K562 (cell line): ENCODE results near the gene SERTM1. TPM values are rescaled to one million over a fixed set of nuclear protein-coding genes. Genes with fewer than 3 reads are reported as not detected.

Source experiments
- ATAC-seq: fragments of 200-7000 bp; cut with Tn5 transposase; 3 replicates; pipeline ENCODE4 v1.9.1; 2020; ENCODE audit warnings: moderate library complexity
- BruUV-seq: library from RNA; stranded (reverse); fragments of 400-500 nt; replicated peaks from 2 replicates; lab custom pipeline; 2021; lab: Mats Ljungman, UMichigan
- CTCF ChIA-PET: fragments of 300-600 bp; formaldehyde crosslinking; extraction: SDS; loops from one replicate; lab custom pipeline; 2021; ENCODE audit warnings: low intra/inter-chr PET ratio; lab: Yijun Ruan, JAX
- POLR2A ChIA-PET: fragments of 300-600, 350-650 bp; sonication (Branson Sonifier 250); formaldehyde crosslinking; extraction: SDS; loops from one replicate; lab custom pipeline; 2021; ENCODE audit warnings: antibody characterized with exemption, inconsistent platforms; lab: Yijun Ruan, JAX
- DNase-seq, 4 experiments: peaks; one replicate each; pipeline versions ENCODE4 v3.0.0 to v3.0.0-alpha.2; 2011 to 2018; ENCODE audit warnings: low spot score in 3 of 4, mixed read lengths in 3 of 4; ENCODE audit errors: extremely low read depth in 1 of 4
- FAIRE-seq: peaks from 2 replicates; lab custom pipeline; 2011; peaks lifted over from hg19 to GRCh38; lab: Jason Lieb, UNC
- H2AFZ ChIP-seq: 2 replicates; pipeline ENCODE4 v1.6.0; 2011; ENCODE audit warnings: low read depth, low read length, control low read depth, inconsistent platforms
- H3K27ac ChIP-seq: fragments of 200-600 bp; 3 replicates; pipeline ENCODE4 v1.8.0; 2011; ENCODE audit warnings: low read depth, mild to moderate bottlenecking, control low read depth, inconsistent platforms, low read length, moderate library complexity, mixed read lengths; ENCODE audit errors: extremely low read depth
- H3K27me3 ChIP-seq, 2 experiments: fragments of 300-600 bp in 1 of 2; 2 replicates in 1 of 2; 3 replicates in 1 of 2; pipeline versions ENCODE4 v1.6.0 to v1.8.0; 2011; ENCODE audit warnings: inconsistent platforms in 2 of 2, low read length in 2 of 2, mild to moderate bottlenecking in 1 of 2, mixed read lengths in 1 of 2, moderate library complexity in 1 of 2; ENCODE audit not compliant: control insufficient read depth in 2 of 2, insufficient read depth in 2 of 2
- H3K36me3 ChIP-seq: fragments of 300-600 bp; 3 replicates; pipeline ENCODE4 v1.8.0; 2011; ENCODE audit warnings: mild to moderate bottlenecking, low read length, inconsistent platforms; ENCODE audit not compliant: control insufficient read depth, insufficient read depth
- H3K4me1 ChIP-seq, 2 experiments: fragments of 200-600 bp in 1 of 2; replicated peaks in 1 of 2; 2 replicates in 1 of 2; 3 replicates in 1 of 2; pipeline versions ENCODE4 v1.5.1 to v1.8.0; 2011; ENCODE audit warnings: inconsistent platforms in 2 of 2, low read length in 2 of 2, mild to moderate bottlenecking in 1 of 2, mixed read lengths in 1 of 2, moderate library complexity in 1 of 2; ENCODE audit not compliant: control insufficient read depth in 2 of 2, insufficient read depth in 2 of 2
- H3K4me2 ChIP-seq: 2 replicates; pipeline ENCODE4 v1.6.1; 2011; ENCODE audit warnings: low read length, control low read depth, inconsistent platforms, mixed read lengths; ENCODE audit not compliant: insufficient read depth
- H3K4me3 ChIP-seq: fragments of 200-600 bp; sonication (generic), shearing (Covaris generic); 2 replicates; pipeline ENCODE4 v1.5.1; 2016; ENCODE audit warnings: control low read depth, inconsistent platforms
- H3K79me2 ChIP-seq: fragments of 200-600 bp; 3 replicates; pipeline ENCODE4 v1.8.0; 2011; ENCODE audit warnings: low read length, inconsistent platforms; ENCODE audit not compliant: control insufficient read depth, insufficient read depth
- H3K9ac ChIP-seq, 2 experiments: 2 replicates each; pipeline versions ENCODE4 v1.6.0 to v1.6.1; 2011; ENCODE audit warnings: low read depth in 2 of 2, low read length in 2 of 2, control low read depth in 1 of 2, inconsistent platforms in 1 of 2, mild to moderate bottlenecking in 1 of 2, mixed read lengths in 1 of 2; ENCODE audit not compliant: insufficient read depth in 1 of 2
- H3K9me1 ChIP-seq: one replicate; pipeline ENCODE4 v1.6.0; 2011; ENCODE audit warnings: inconsistent platforms, mild to moderate bottlenecking, low read length, moderate library complexity; ENCODE audit not compliant: control insufficient read depth, insufficient read depth
- H3K9me3 ChIP-seq: replicated peaks from 2 replicates; pipeline ENCODE4 v1.5.1; 2011; ENCODE audit warnings: low read depth, low read length, inconsistent platforms; ENCODE audit not compliant: control insufficient read depth, insufficient read depth
- H4K20me1 ChIP-seq: replicated peaks from 2 replicates; pipeline ENCODE4 v1.6.1; 2011; ENCODE audit warnings: low read length, inconsistent platforms, mixed read lengths; ENCODE audit not compliant: control insufficient read depth, insufficient read depth
- BRCA1 ChIP-seq, 2 experiments: fragments of 450-650 bp in 1 of 2; sonication (generic) in 1 of 2; formaldehyde crosslinking in 1 of 2; IDR thresholded peaks; 2 replicates each; pipeline versions ENCODE4 v1.5.0 to v1.6.1; 2017 to 2020; ENCODE audit warnings: mild to moderate bottlenecking in 1 of 2, missing genetic modification reagents in 1 of 2
- FOXK2 ChIP-seq, 2 experiments: fragments of 450-650 bp; IDR thresholded peaks in 1 of 2; conservative IDR thresholded peaks in 1 of 2; 2 replicates each; pipeline ENCODE4 v1.6.1; 2016; ENCODE audit warnings: low read depth in 2 of 2, mild to moderate bottlenecking in 1 of 2
- FUS ChIP-seq: fragments of 200-400 bp; formaldehyde crosslinking; optimal IDR thresholded peaks from 2 replicates; pipeline ENCODE3; 2017; ENCODE audit warnings: low read depth, low read length
- GATAD2B ChIP-seq: fragments of 450-650 bp; IDR thresholded peaks from 2 replicates; pipeline ENCODE4 v1.6.1; 2017; ENCODE audit warnings: mild to moderate bottlenecking, borderline replicate concordance
- IRF1 ChIP-seq: sonication (generic); formaldehyde crosslinking; IDR thresholded peaks from 2 replicates; pipeline ENCODE4 v1.8.0; 2022; ENCODE audit warnings: missing genetic modification reagents, mild to moderate bottlenecking, borderline replicate concordance
- KDM4B ChIP-seq, 2 experiments: fragments of 450-650 bp in 1 of 2; sonication (generic) in 1 of 2; IDR thresholded peaks; 2 replicates each; pipeline ENCODE4 v1.6.1; 2016 to 2017; ENCODE audit warnings: borderline replicate concordance in 2 of 2, antibody characterized with exemption in 1 of 2, low read depth in 1 of 2, mild to moderate bottlenecking in 1 of 2
- MECOM ChIP-seq: fragments of 250-450 bp; sonication (Bioruptor Pico); IDR thresholded peaks from 2 replicates; pipeline ENCODE4 v1.8.0; 2022; ENCODE audit warnings: inconsistent platforms
- MIER1 ChIP-seq: fragments of 450-650 bp; IDR thresholded peaks from 2 replicates; pipeline ENCODE4 v1.6.1; 2016; ENCODE audit warnings: antibody characterized with exemption, mild to moderate bottlenecking, low read depth
- NR2F6 ChIP-seq: fragments of 450-650 bp; formaldehyde crosslinking; IDR thresholded peaks from 2 replicates; pipeline ENCODE4 v1.4.0; 2020; ENCODE audit warnings: mild to moderate bottlenecking
- POU5F1 ChIP-seq: fragments of 150-350 bp; IDR thresholded peaks from 2 replicates; pipeline ENCODE4 v1.6.1; 2014; ENCODE audit warnings: borderline replicate concordance, low read length, low read depth, mild to moderate bottlenecking; ENCODE audit not compliant: partially characterized antibody
- RHOXF2B ChIP-seq: fragments of 250-450 bp; sonication (Bioruptor Pico); conservative IDR thresholded peaks from 2 replicates; pipeline ENCODE4 v1.5.1; 2021
- ZFP1 ChIP-seq: fragments of 450-650 bp; formaldehyde crosslinking; IDR thresholded peaks from 2 replicates; pipeline ENCODE4 v1.4.0; 2020; ENCODE audit warnings: mild to moderate bottlenecking, mixed read lengths
- ZNF212 ChIP-seq: fragments of 450-650 bp; formaldehyde crosslinking; IDR thresholded peaks from 2 replicates; pipeline ENCODE4 v1.4.0; 2020; ENCODE audit warnings: mild to moderate bottlenecking
- ZNF408 ChIP-seq: fragments of 250-450 bp; sonication (Bioruptor Pico); IDR thresholded peaks from 2 replicates; pipeline ENCODE4 v1.4.0; 2020; ENCODE audit warnings: low read depth, mild to moderate bottlenecking, moderate library complexity
- ZNF507 ChIP-seq: conservative IDR thresholded peaks from 2 replicates; pipeline ENCODE4 v1.6.1; 2017; ENCODE audit warnings: missing genetic modification characterization, missing compliant biosample characterization
- ZNF668 ChIP-seq: fragments of 250-450 bp; sonication (Bioruptor Pico); IDR thresholded peaks from 2 replicates; pipeline ENCODE4 v1.8.0; 2022; ENCODE audit warnings: mild to moderate bottlenecking, inconsistent platforms
- WGBS: fragments of 100-300 bp; shearing (Covaris generic); methylation state at CpG from one replicate; pipeline ENCODE4 v1.1.6; 2016; ENCODE audit warnings: low coverage, mixed read lengths; ENCODE audit not compliant: insufficient coverage; ENCODE audit errors: missing lambda C conversion rate; 5-methylcytosine and 5-hydroxymethylcytosine counted together
- in situ Hi-C: fragments of 300-500 bp; cut with MboI; formaldehyde crosslinking; loops from 4 replicates; pipeline ENCODE4 v1.15.0; 2018; ENCODE audit warnings: inconsistent platforms, mixed read lengths
- intact Hi-C: fragments of 100-400 bp; cut with micrococcal nuclease; formaldehyde crosslinking; loops from 2 replicates; pipeline ENCODE4 v1.14.2; 2022
- polyA plus RNA-seq, 8 experiments: library from polyadenylated mRNA; depleted of rRNA in 4 of 8; stranded (reverse) in 5 of 8; unstranded in 3 of 8; fragments of >200 nt; fragmentation: Nextera tagmentation in 2 of 8; fragmentation: Illumina TruSeq in 1 of 8; extraction: Ambion mirVana in 2 of 8; extraction: Trizol in 1 of 8; gene quantifications; 2 replicates each; pipeline versions ENCODE4 v1.2.1 to v1.2.3, GENCODE V29; 2011 to 2014; ENCODE audit warnings: inconsistent platforms in 1 of 8, missing spikeins in 1 of 8
- total RNA-seq, 7 experiments: library from RNA; depleted of rRNA in 6 of 7; stranded (reverse); fragments of >200 nt in 6 of 7; fragmentation: Illumina TruSeq in 2 of 7; extraction: Trizol in 2 of 7; gene quantifications; 2 replicates each; pipeline versions ENCODE4 v1.2.1 to v1.2.3, GENCODE V29; 2011 to 2021; ENCODE audit warnings: low replicate concordance in 1 of 7
- TF ChIP-seq, protein P1 (sequence below): fragments of 250-450 bp; sonication (Bioruptor Pico); IDR thresholded peaks from 2 replicates; pipeline ENCODE4 v1.8.0; 2021; ENCODE audit warnings: mild to moderate bottlenecking, moderate library complexity
- TF ChIP-seq, protein P2 (sequence below), 2 experiments: IDR thresholded peaks; 2 replicates each; pipeline ENCODE4 v1.6.1; 2012; ENCODE audit warnings: improper control_type of control experiment in 2 of 2, low read depth in 2 of 2, low read length in 2 of 2, borderline replicate concordance in 1 of 2

The SERTM1 gene
- total and polyA plus RNA-seq, 9 of the 15 experiments (the other 6 are each of a cell fraction or from before 2014, with no cell fraction given), result not detected

- Histone ChIP-seq H3K4me1 (no peaks in the 10 kb centered on the region), H2AFZ (no peak overlapping the region), H3K27ac (no peak overlapping the region), H3K79me2 (no peaks in the 10 kb centered on the region), H3K9ac (no peak overlapping the region), H3K4me2 (no peak overlapping the region), H4K20me1 (no peaks in the 10 kb centered on the region), H3K4me3 (no peak overlapping the region), H3K9me3 (no peaks in the 10 kb centered on the region), H3K36me3 (no peaks in the 10 kb centered on the region), H3K27me3 (no peaks in the 10 kb centered on the region), H3K9me1 (no peaks in the 10 kb centered on the region)
- CTCF ChIA-PET, result no interaction called here
- DNase-seq, result no peak
- no peak for FAIRE-seq
- 0% methylated on average over 4 of the region's 5 CpGs for WGBS
- intact Hi-C loops, result no loop called here
- no TSS peak for BruUV-seq
- POLR2A ChIA-PET, result interaction anchor here (1.2 kb wide), 1 partner anchor 16 kb away, joined by 3 read pairs; no protein-coding TSS in a partner anchor
- in situ Hi-C loops, result no loop called here
- no peak for ATAC-seq
- TF ChIP-seq MIER1 (no peak), BRCA1 (IDR thresholded peaks at IDR 0.05) (no peak), BRCA1 (CRISPR knock-in tag; IDR thresholded peaks at IDR 0.05) (no peak), GATAD2B (no peak), POU5F1 (no peak), ZNF212 (CRISPR knock-in tag) (no peak), MECOM (CRISPR knock-in tag) (no peak), NR2F6 (CRISPR knock-in tag) (no peak), KDM4B (IDR thresholded peaks at IDR 0.05; ENCODE audit: borderline replicate concordance in 2 of 2, low read depth in 1 of 2) (no peak), ZFP1 (CRISPR knock-in tag) (no peak), ZNF668 (no peak), FOXK2 (conservative IDR thresholded peaks at IDR 0.05 in 1 of 2, IDR thresholded peaks at IDR 0.05 in 1 of 2; ENCODE audit: low read depth in 2 of 2) (no peak), ZNF507 (no peak), IRF1 (CRISPR knock-in tag) (no peak), RHOXF2B (CRISPR knock-in tag) (no peak), ZNF408 (CRISPR knock-in tag) (no peak), FUS (no peak)
- TF ChIP-seq, protein P1, sequence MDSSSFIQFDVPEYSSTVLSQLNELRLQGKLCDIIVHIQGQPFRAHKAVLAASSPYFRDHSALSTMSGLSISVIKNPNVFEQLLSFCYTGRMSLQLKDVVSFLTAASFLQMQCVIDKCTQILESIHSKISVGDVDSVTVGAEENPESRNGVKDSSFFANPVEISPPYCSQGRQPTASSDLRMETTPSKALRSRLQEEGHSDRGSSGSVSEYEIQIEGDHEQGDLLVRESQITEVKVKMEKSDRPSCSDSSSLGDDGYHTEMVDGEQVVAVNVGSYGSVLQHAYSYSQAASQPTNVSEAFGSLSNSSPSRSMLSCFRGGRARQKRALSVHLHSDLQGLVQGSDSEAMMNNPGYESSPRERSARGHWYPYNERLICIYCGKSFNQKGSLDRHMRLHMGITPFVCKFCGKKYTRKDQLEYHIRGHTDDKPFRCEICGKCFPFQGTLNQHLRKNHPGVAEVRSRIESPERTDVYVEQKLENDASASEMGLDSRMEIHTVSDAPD (CRISPR knock-in tag), result no peak
- TF ChIP-seq, protein P2, sequence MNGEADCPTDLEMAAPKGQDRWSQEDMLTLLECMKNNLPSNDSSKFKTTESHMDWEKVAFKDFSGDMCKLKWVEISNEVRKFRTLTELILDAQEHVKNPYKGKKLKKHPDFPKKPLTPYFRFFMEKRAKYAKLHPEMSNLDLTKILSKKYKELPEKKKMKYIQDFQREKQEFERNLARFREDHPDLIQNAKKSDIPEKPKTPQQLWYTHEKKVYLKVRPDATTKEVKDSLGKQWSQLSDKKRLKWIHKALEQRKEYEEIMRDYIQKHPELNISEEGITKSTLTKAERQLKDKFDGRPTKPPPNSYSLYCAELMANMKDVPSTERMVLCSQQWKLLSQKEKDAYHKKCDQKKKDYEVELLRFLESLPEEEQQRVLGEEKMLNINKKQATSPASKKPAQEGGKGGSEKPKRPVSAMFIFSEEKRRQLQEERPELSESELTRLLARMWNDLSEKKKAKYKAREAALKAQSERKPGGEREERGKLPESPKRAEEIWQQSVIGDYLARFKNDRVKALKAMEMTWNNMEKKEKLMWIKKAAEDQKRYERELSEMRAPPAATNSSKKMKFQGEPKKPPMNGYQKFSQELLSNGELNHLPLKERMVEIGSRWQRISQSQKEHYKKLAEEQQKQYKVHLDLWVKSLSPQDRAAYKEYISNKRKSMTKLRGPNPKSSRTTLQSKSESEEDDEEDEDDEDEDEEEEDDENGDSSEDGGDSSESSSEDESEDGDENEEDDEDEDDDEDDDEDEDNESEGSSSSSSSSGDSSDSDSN (IDR thresholded peaks at IDR 0.05; ENCODE audit: borderline replicate concordance in 1 of 2, low read depth in 2 of 2, low read length in 2 of 2), result no peak
Measured at GRCh38 chr13:36628377-36629056, 45.3 kb upstream of the SERTM1 start.
